Endodermal cell (in vitro differentiated cells): ENCODE data around the gene NEAT1. TPM values are rescaled to one million over a fixed set of nuclear protein-coding genes. Genes with fewer than 3 reads are reported as not detected.
A peak's percentile ranks its signal among the peaks of the same experiment; 100 is the strongest.
"Not testable (repeated sequence)": the region's sequence is repeated elsewhere in the genome, so short reads cannot be mapped to it uniquely, and the experiment has no call there.

Experiments used
- DNase-seq: peaks from one replicate; pipeline ENCODE4 v3.0.0-alpha.2; 2017
- H3K27ac ChIP-seq: 2 replicates; pipeline ENCODE4 v1.5.1; 2013; ENCODE audit warnings: mild to moderate bottlenecking, low read depth, low read length, moderate library complexity
- H3K27me3 ChIP-seq: 2 replicates; pipeline ENCODE4 v1.6.1; 2013; ENCODE audit warnings: mild to moderate bottlenecking, low read length, moderate library complexity; ENCODE audit not compliant: insufficient read depth, control insufficient read depth, poor library complexity, severe bottlenecking
- H3K36me3 ChIP-seq: 2 replicates; pipeline ENCODE4 v1.7.0; 2013; ENCODE audit warnings: mild to moderate bottlenecking, low read length, moderate library complexity; ENCODE audit not compliant: control insufficient read depth, insufficient read depth
- H3K4me1 ChIP-seq: one replicate; pipeline ENCODE4 v1.7.0; 2013; ENCODE audit warnings: low read length; ENCODE audit not compliant: control insufficient read depth, insufficient read depth
- H3K4me3 ChIP-seq: 2 replicates; pipeline ENCODE4 v1.5.1; 2013; ENCODE audit warnings: mild to moderate bottlenecking, low read length, moderate library complexity
- H3K9ac ChIP-seq: 2 replicates; pipeline ENCODE4 v1.6.1; 2013; ENCODE audit warnings: mild to moderate bottlenecking, low read length, moderate library complexity; ENCODE audit not compliant: poor library complexity, severe bottlenecking; ENCODE audit errors: extremely low read depth
- H3K9me3 ChIP-seq: 2 replicates; pipeline ENCODE4 v1.6.1; 2013; ENCODE audit warnings: mild to moderate bottlenecking, low read length, moderate library complexity; ENCODE audit not compliant: control insufficient read depth
- H3K27ac Mint-ChIP-seq: 2 replicates; pipeline ENCODE4 v1.8.0; 2020; ENCODE audit warnings: mixed read lengths
- H3K27me3 Mint-ChIP-seq: 2 replicates; pipeline ENCODE4 v1.8.0; 2021; ENCODE audit warnings: mild to moderate bottlenecking, mixed read lengths; ENCODE audit not compliant: insufficient read depth
- H3K36me3 Mint-ChIP-seq: 2 replicates; pipeline ENCODE4 v1.8.0; 2020; ENCODE audit warnings: low read depth, mixed read lengths
- H3K4me1 Mint-ChIP-seq: 2 replicates; pipeline ENCODE4 v1.8.0; 2020; ENCODE audit warnings: mixed read lengths
- H3K4me3 Mint-ChIP-seq: 2 replicates; pipeline ENCODE4 v1.8.0; 2020; ENCODE audit warnings: mild to moderate bottlenecking, moderate library complexity, mixed read lengths
- H3K9me3 Mint-ChIP-seq: 2 replicates; pipeline ENCODE4 v1.8.0; 2020; ENCODE audit warnings: mild to moderate bottlenecking, mixed read lengths
- WGBS, 2 experiments: methylation state at CpG; one replicate each; pipeline versions ENCODE4 v1.1.5 to v1.1.7; 2013; ENCODE audit warnings: missing lambda C conversion rate in 2 of 2, mixed read lengths in 1 of 2; ENCODE audit not compliant: insufficient coverage in 1 of 2, insufficient read length in 1 of 2; 5-methylcytosine and 5-hydroxymethylcytosine counted together
- total RNA-seq, 2 donors: library from RNA; stranded (reverse); fragmentation: NEBNext Ultra II Directional in 1 of 2; extraction: Animal tissue kit (Norgen Biotek cat#: 25700) in 1 of 2; gene quantifications; 2 replicates in 1 of 2; 3 replicates in 1 of 2; pipeline ENCODE4 v1.2.1, GENCODE V29; 2021
- TF ChIP-seq, protein P1 (sequence below): fragments of 200-600 bp; sonication (generic); conservative IDR thresholded peaks from 2 replicates; pipeline ENCODE4 v1.5.0; 2021; ENCODE audit warnings: antibody characterized with exemption, mild to moderate bottlenecking

Gene NEAT1
- total RNA-seq, 2 donors from 2014 or later = 61.3 to 85.2 TPM

DNA sequence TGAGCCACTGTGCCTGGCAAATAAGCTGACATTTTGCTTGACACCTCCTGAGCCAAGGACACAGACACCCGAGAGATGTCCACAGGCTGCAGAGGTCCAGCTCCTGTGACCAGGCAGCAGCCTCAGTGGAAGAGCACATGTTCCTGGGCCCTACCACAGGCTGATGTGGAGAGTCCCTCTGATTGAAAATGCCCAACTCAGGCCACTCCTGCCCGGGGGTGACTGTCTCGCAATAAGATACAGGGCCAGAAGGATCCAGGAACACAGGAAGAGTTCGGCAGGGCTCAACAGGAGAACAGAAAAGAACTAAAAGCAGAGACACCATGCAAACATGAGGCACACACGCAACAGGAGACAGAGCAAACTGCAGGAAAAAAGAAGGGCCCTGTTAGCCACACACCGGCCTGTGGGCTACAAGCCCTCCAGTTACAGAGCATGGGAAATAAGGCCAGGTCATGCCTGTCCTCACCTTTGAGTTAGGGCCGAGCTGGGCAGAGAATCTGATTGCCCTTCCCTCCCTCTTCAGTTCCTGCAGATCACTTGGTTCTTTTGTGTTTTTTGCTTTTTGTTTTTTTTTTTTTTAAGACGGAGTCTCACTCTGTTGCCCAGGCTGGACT, 47.9 kb downstream of the NEAT1 start:
- Histone ChIP-seq H3K4me1 (no peaks in the 10 kb centered on the region), H3K27ac (no peak overlapping the region), H3K36me3 (no peaks in the 10 kb centered on the region), H3K27me3 (no peaks in the 10 kb centered on the region), H3K9ac (no peak overlapping the region), H3K9me3 (no peaks in the 10 kb centered on the region), H3K4me3 (no peak overlapping the region)
- peak; percentile 49 for DNase-seq
- no peaks in the 10 kb centered on the region for H3K27me3 Mint-ChIP-seq
- H3K4me1 Mint-ChIP-seq = peaks cover 6% of the 10 kb centered on the region
- no peaks in the 10 kb centered on the region for H3K36me3 Mint-ChIP-seq
- 88 to 94% methylated on average over 6 to 8 of the region's 8 CpGs for WGBS, 2 experiments
- H3K9me3 Mint-ChIP-seq = no peaks in the 10 kb centered on the region
- TF ChIP-seq, protein P1, sequence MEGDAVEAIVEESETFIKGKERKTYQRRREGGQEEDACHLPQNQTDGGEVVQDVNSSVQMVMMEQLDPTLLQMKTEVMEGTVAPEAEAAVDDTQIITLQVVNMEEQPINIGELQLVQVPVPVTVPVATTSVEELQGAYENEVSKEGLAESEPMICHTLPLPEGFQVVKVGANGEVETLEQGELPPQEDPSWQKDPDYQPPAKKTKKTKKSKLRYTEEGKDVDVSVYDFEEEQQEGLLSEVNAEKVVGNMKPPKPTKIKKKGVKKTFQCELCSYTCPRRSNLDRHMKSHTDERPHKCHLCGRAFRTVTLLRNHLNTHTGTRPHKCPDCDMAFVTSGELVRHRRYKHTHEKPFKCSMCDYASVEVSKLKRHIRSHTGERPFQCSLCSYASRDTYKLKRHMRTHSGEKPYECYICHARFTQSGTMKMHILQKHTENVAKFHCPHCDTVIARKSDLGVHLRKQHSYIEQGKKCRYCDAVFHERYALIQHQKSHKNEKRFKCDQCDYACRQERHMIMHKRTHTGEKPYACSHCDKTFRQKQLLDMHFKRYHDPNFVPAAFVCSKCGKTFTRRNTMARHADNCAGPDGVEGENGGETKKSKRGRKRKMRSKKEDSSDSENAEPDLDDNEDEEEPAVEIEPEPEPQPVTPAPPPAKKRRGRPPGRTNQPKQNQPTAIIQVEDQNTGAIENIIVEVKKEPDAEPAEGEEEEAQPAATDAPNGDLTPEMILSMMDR = no peak
- no peak overlapping the region for H3K4me3 Mint-ChIP-seq
- no peak overlapping the region for H3K27ac Mint-ChIP-seq

DNA sequence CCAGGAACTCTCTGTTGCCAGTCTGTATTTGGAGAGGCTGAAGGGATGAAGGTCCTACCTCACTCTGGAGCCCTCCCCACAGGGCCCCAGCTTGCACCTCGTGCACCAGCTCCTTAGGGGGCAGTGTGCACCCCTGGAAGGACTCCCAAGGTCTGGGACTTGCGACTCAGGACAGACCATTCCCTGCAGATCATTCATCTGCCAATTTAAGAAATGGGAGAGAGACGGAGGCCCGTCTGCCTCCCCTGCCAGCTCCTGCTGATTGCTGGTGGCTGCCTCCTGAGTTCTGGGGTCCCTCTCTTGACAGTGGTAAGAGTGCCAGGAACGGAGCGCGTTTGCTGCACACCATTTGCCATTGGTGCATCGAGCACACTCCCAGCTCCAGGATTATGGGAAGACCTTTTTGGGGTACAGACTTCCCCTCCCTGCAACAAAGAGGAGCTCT, 48.9 kb downstream of the NEAT1 start:
- no peak overlapping the region for H3K4me3 Mint-ChIP-seq
- no peak overlapping the region for H3K27ac Mint-ChIP-seq
- H3K36me3 ChIP-seq = no peaks in the 10 kb centered on the region

DNA sequence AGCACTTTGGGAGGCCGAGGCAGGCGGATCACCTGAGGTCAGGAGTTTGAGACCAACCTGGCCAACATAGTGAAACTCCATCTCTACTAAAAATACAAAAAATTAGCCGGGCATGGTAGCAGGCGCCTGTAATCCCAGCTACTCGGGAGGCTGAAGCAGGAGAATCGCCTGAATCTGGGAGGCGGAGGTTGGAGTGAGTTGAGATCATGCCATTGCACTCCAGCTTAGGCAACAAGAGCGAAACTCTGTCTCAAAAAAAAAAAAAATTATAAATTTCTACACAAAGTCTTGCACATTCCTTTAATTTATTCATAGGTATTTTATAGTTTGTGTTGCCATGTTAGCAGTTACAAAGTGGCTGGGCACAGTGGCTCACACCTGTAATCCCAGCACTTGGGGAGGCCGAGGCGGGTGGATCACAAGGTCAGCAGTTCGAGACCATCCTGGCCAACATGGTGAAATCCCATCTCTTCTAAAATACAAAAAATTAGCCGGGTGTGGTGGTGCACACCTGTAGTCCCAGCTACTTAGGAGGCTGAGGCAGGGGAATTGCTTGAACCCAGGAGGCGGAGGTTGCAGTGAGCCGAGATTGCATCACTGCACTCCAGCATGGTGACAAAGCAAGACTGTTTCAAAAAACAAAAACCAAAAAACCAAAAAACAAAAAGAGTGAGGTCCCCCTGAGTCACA, 50.1 kb downstream of the NEAT1 start:
- H3K4me3 ChIP-seq, H3K9me3 ChIP-seq, H3K27me3 ChIP-seq, H3K9ac ChIP-seq, H3K4me3 Mint-ChIP-seq, H3K27me3 Mint-ChIP-seq, DNase-seq, H3K36me3 Mint-ChIP-seq, H3K36me3 ChIP-seq, H3K27ac Mint-ChIP-seq, H3K4me1 ChIP-seq, H3K27ac ChIP-seq, H3K9me3 Mint-ChIP-seq: not testable (repeated sequence)
- WGBS, 2 experiments = 92 to 98% methylated on average over 8 to 13 of the region's 14 CpGs
- H3K4me1 Mint-ChIP-seq = peaks cover 12% of the 10 kb centered on the region

More for the DNA sequence above, 48.9 kb downstream of the NEAT1 start:
- DNase-seq = peak; percentile 87
- WGBS, 2 experiments = 57 to 82% methylated on average over 4 to 8 of the region's 8 CpGs
- H3K4me3 ChIP-seq = no peak overlapping the region
- peaks cover 6% of the 10 kb centered on the region for H3K4me1 Mint-ChIP-seq
- H3K27me3 Mint-ChIP-seq = no peaks in the 10 kb centered on the region
- TF ChIP-seq, protein P1 = peak; percentile 71
- H3K9me3 ChIP-seq = no peaks in the 10 kb centered on the region
- peaks cover 3% of the 10 kb centered on the region for H3K4me1 ChIP-seq
- no peaks in the 10 kb centered on the region for H3K9me3 Mint-ChIP-seq
- no peak overlapping the region for H3K27ac ChIP-seq
- no peak overlapping the region for H3K9ac ChIP-seq
- H3K27me3 ChIP-seq = no peaks in the 10 kb centered on the region
- H3K36me3 Mint-ChIP-seq = no peaks in the 10 kb centered on the region
